Gastroesophageal sphincter (tissue), 4 donors: ENCODE measurements around the gene TGFBR3L. TPM values are rescaled to one million over a fixed set of nuclear protein-coding genes. Genes with fewer than 3 reads are reported as not detected.

Experiments
- ATAC-seq: fragments of 150-250 bp; one replicate; pipeline ENCODE4 v1.9.1; 2016; ENCODE audit warnings: mild to moderate bottlenecking, moderate library complexity
- H3K27ac ChIP-seq, 4 donors: fragments of 200-600 bp; sonication (generic) in 3 of 4; 1 replicate in 3 of 4; 2 replicates in 1 of 4; pipeline ENCODE4 v1.5.1; 2016 to 2019
- H3K27me3 ChIP-seq: fragments of 200-600 bp; sonication (generic); one replicate; pipeline ENCODE4 v1.5.1; 2019
- H3K36me3 ChIP-seq, 2 donors: fragments of 200-600 bp; sonication (generic); one replicate each; pipeline ENCODE4 v1.5.1; 2019; ENCODE audit warnings: control low read depth in 1 of 2
- H3K4me1 ChIP-seq, 3 donors: fragments of 200-600 bp; sonication (generic); 1 replicate in 2 of 3; 2 replicates in 1 of 3; pipeline ENCODE4 v1.5.1; 2016 to 2019; ENCODE audit warnings: control low read depth in 2 of 3
- H3K4me3 ChIP-seq, 2 donors: fragments of 200-600 bp; sonication (generic); one replicate each; pipeline ENCODE4 v1.5.1; 2019; ENCODE audit warnings: mild to moderate bottlenecking in 1 of 2, moderate library complexity in 1 of 2
- H3K9me3 ChIP-seq, 3 donors: fragments of 200-600 bp; sonication (generic); one replicate each; pipeline ENCODE4 v1.5.1; 2017 to 2019; ENCODE audit warnings: control low read depth in 2 of 3
- EP300 ChIP-seq: sonication (generic); formaldehyde crosslinking; IDR thresholded peaks from one replicate; pipeline ENCODE4 v1.6.1; 2017; ENCODE audit warnings: antibody characterized with exemption, mild to moderate bottlenecking
- POLR2A ChIP-seq, 2 donors: fragments of 450-650 bp; IDR thresholded peaks; one replicate each; pipeline ENCODE4 v1.6.1; 2017; ENCODE audit warnings: antibody characterized with exemption in 2 of 2, mild to moderate bottlenecking in 2 of 2, moderate library complexity in 1 of 2
- POLR2AphosphoS5 ChIP-seq: sonication (generic); formaldehyde crosslinking; IDR thresholded peaks from one replicate; pipeline ENCODE4 v1.6.1; 2017; ENCODE audit warnings: antibody characterized with exemption
- WGBS, 2 donors: methylation state at CpG; one replicate each; pipeline ENCODE4 v1.1.5; 2018; ENCODE audit warnings: low coverage in 1 of 2; 5-methylcytosine and 5-hydroxymethylcytosine counted together
- total RNA-seq, 4 donors: library from RNA; depleted of rRNA; stranded (reverse); fragments of >200 nt; gene quantifications; one replicate each; pipeline ENCODE4 v1.1.0, GENCODE V29; 2016
- TF ChIP-seq, protein P1 (sequence below), 4 experiments: fragments of 200-600 bp in 2 of 4; fragments of 450-650 bp in 2 of 4; sonication (generic) in 1 of 4; IDR thresholded peaks; one replicate each; pipeline ENCODE4 v1.5.1; 2017 to 2019; ENCODE audit warnings: antibody characterized with exemption in 4 of 4, mild to moderate bottlenecking in 2 of 4, moderate library complexity in 2 of 4

TGFBR3L gene
- total RNA-seq, 4 donors from 2014 or later: 2.8 to 8.5 (median 5.4) TPM

- TF ChIP-seq, protein P1, sequence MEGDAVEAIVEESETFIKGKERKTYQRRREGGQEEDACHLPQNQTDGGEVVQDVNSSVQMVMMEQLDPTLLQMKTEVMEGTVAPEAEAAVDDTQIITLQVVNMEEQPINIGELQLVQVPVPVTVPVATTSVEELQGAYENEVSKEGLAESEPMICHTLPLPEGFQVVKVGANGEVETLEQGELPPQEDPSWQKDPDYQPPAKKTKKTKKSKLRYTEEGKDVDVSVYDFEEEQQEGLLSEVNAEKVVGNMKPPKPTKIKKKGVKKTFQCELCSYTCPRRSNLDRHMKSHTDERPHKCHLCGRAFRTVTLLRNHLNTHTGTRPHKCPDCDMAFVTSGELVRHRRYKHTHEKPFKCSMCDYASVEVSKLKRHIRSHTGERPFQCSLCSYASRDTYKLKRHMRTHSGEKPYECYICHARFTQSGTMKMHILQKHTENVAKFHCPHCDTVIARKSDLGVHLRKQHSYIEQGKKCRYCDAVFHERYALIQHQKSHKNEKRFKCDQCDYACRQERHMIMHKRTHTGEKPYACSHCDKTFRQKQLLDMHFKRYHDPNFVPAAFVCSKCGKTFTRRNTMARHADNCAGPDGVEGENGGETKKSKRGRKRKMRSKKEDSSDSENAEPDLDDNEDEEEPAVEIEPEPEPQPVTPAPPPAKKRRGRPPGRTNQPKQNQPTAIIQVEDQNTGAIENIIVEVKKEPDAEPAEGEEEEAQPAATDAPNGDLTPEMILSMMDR (IDR thresholded peaks at IDR 0.05): peak in 1 of 4 experiments; percentile 18
- TF ChIP-seq POLR2AphosphoS5: no peak
- peak; percentile 55 for ATAC-seq
- no CpG with 5 or more reads among the region's 47 CpGs for WGBS, 2 donors
- H3K27me3 ChIP-seq: peaks cover 71% of the 10 kb centered on the region
- H3K4me3 ChIP-seq: peak overlapping the region; percentile 25 to 55
- peak overlapping the region in 3 of 4 donors; percentile 58 to 76 (median 70) for H3K27ac ChIP-seq
- no peaks in the 10 kb centered on the region for H3K9me3 ChIP-seq
- H3K36me3 ChIP-seq: no peaks in the 10 kb centered on the region
- peaks cover 0 to 63% (median 23%) of the 10 kb centered on the region in 3 donors for H3K4me1 ChIP-seq
Observed at GRCh38 chr19:7869453-7869909, 45.1 kb upstream of the TGFBR3L start.

GRCh38 chr19:7869910-7870511 lies 44.6 kb upstream of the TGFBR3L start:
- Histone ChIP-seq H3K4me3 (peak overlapping the region; percentile 25 to 55), H3K27me3 (peaks cover 71% of the 10 kb centered on the region), H3K9me3 (no peaks in the 10 kb centered on the region), H3K27ac (peak overlapping the region in 3 of 4 donors; percentile 58 to 76 (median 70)), H3K4me1 (peaks cover 0 to 67% (median 24%) of the 10 kb centered on the region in 3 donors), H3K36me3 (no peaks in the 10 kb centered on the region)
- ATAC-seq: no peak
- TF ChIP-seq EP300 (no peak), POLR2AphosphoS5 (no peak), POLR2A (IDR thresholded peaks at IDR 0.05) (no peak)
- TF ChIP-seq, protein P1 (IDR thresholded peaks at IDR 0.05): no peak
- 16 to 51% methylated on average over 3 to 7 of the region's 30 CpGs for WGBS, 2 donors

- 47 to 62% methylated on average over 6 to 8 of the region's 11 CpGs for WGBS, 2 donors
- no peak for ATAC-seq
Observed at GRCh38 chr19:7870571-7871436, 43.8 kb upstream of the TGFBR3L start.

GRCh38 chr19:7871437-7872305 lies 43.0 kb upstream of the TGFBR3L start:
- ATAC-seq: peak; percentile 69
- Histone ChIP-seq H3K4me1 (peaks cover 0 to 67% (median 24%) of the 10 kb centered on the region in 3 donors), H3K36me3 (no peaks in the 10 kb centered on the region), H3K4me3 (peak overlapping the region in 1 of 2 donors; percentile 34), H3K27me3 (peaks cover 71% of the 10 kb centered on the region), H3K9me3 (no peaks in the 10 kb centered on the region), H3K27ac (peak overlapping the region in 2 of 4 donors; percentile 54 to 55)
- TF ChIP-seq, protein P1 (IDR thresholded peaks at IDR 0.05): no peak
- TF ChIP-seq POLR2AphosphoS5 (no peak), POLR2A (IDR thresholded peaks at IDR 0.05) (no peak), EP300 (no peak)
- 3 to 4% methylated on average over 29 to 31 of the region's 33 CpGs for WGBS, 2 donors

More at GRCh38 chr19:7870571-7871436, 43.8 kb upstream of the TGFBR3L start:
- no peak for TF ChIP-seq POLR2A (IDR thresholded peaks at IDR 0.05)
- TF ChIP-seq, protein P1 (IDR thresholded peaks at IDR 0.05): no peak
- no peak for TF ChIP-seq POLR2AphosphoS5
- no peak for TF ChIP-seq EP300
- Histone ChIP-seq H3K27ac (peak overlapping the region in 2 of 4 donors; percentile 54 to 55), H3K4me1 (peaks cover 0 to 67% (median 24%) of the 10 kb centered on the region in 3 donors), H3K27me3 (peaks cover 71% of the 10 kb centered on the region), H3K36me3 (no peaks in the 10 kb centered on the region), H3K4me3 (no peak overlapping the region), H3K9me3 (no peaks in the 10 kb centered on the region)
